ENCODE results near the gene MMRN2. TPM values are rescaled to one million over a fixed set of nuclear protein-coding genes. Genes with fewer than 3 reads are reported as not detected.
A peak's percentile ranks its signal among the peaks of the same experiment; 100 is the strongest.

MMRN2 gene
- total and polyA plus RNA-seq, 2 experiments from 2014 or later, result 7.3 to 7.9 TPM

- Histone ChIP-seq H3K36me3 (peaks cover 68% of the 10 kb centered on the region), H3K27ac (no peak overlapping the region), H3K4me1 (ENCODE audit: low read depth) (no peaks in the 10 kb centered on the region), H3K4me3 (no peak overlapping the region), H3K9me3 (ENCODE audit: low read depth) (no peaks in the 10 kb centered on the region), H3K27me3 (no peaks in the 10 kb centered on the region)
- DNase-seq (ENCODE audit: low read depth in 1 of 2, low spot score in 1 of 2), result no peak
- TF ChIP-seq CTCF (IDR thresholded peaks at IDR 0.05; ENCODE audit: low read depth, low read length), result no peak
Observed at GRCh38 chr10:86922553-86922961, 34.9 kb downstream of the MMRN2 start.

GRCh38 chr10:86918022-86918471 lies 39.4 kb downstream of the MMRN2 start:
- Histone ChIP-seq H3K4me3 (no peak overlapping the region), H3K4me1 (ENCODE audit: low read depth) (no peaks in the 10 kb centered on the region), H3K36me3 (peaks cover 77% of the 10 kb centered on the region), H3K27me3 (no peaks in the 10 kb centered on the region), H3K27ac (peak overlapping the region; percentile 39), H3K9me3 (ENCODE audit: low read depth) (no peaks in the 10 kb centered on the region)
- DNase-seq (ENCODE audit: low read depth in 1 of 2, low spot score in 1 of 2), result peak in 1 of 2 donors; percentile 30
- no peak for TF ChIP-seq CTCF (IDR thresholded peaks at IDR 0.05; ENCODE audit: low read depth, low read length)

- no peaks in the 10 kb centered on the region for H3K4me1 ChIP-seq (ENCODE audit: low read depth)
- TF ChIP-seq CTCF (IDR thresholded peaks at IDR 0.05; ENCODE audit: low read depth, low read length), result no peak
- H3K27ac ChIP-seq, result no peak overlapping the region
- H3K4me3 ChIP-seq, result no peak overlapping the region
- no peak for DNase-seq (ENCODE audit: low read depth in 1 of 2, low spot score in 1 of 2)
- peaks cover 63% of the 10 kb centered on the region for H3K36me3 ChIP-seq
- no peaks in the 10 kb centered on the region for H3K27me3 ChIP-seq
- H3K9me3 ChIP-seq (ENCODE audit: low read depth), result no peaks in the 10 kb centered on the region
Observed at GRCh38 chr10:86914734-86915133, 42.7 kb downstream of the MMRN2 start.

GRCh38 chr10:86905429-86905828 lies 52.0 kb downstream of the MMRN2 start:
- DNase-seq (ENCODE audit: low read depth in 1 of 2, low spot score in 1 of 2), result no peak
- peak overlapping the region; percentile 62 for H3K27ac ChIP-seq
- no peak overlapping the region for H3K4me3 ChIP-seq
- no peaks in the 10 kb centered on the region for H3K36me3 ChIP-seq
- peaks cover 38% of the 10 kb centered on the region for H3K4me1 ChIP-seq (ENCODE audit: low read depth)
- no peak for TF ChIP-seq CTCF (IDR thresholded peaks at IDR 0.05; ENCODE audit: low read depth, low read length)
- no peaks in the 10 kb centered on the region for H3K9me3 ChIP-seq (ENCODE audit: low read depth)
- no peaks in the 10 kb centered on the region for H3K27me3 ChIP-seq

- Histone ChIP-seq H3K9me3 (ENCODE audit: low read depth) (no peaks in the 10 kb centered on the region), H3K4me3 (no peak overlapping the region), H3K27ac (peak overlapping the region; percentile 62), H3K4me1 (ENCODE audit: low read depth) (peaks cover 46% of the 10 kb centered on the region), H3K27me3 (no peaks in the 10 kb centered on the region), H3K36me3 (no peaks in the 10 kb centered on the region)
- no peak for TF ChIP-seq CTCF (IDR thresholded peaks at IDR 0.05; ENCODE audit: low read depth, low read length)
- DNase-seq (ENCODE audit: low read depth in 1 of 2, low spot score in 1 of 2), result no peak
Observed at GRCh38 chr10:86904600-86904999, 52.8 kb downstream of the MMRN2 start.

- H3K4me3 ChIP-seq, result no peak overlapping the region
- H3K27me3 ChIP-seq, result no peaks in the 10 kb centered on the region
- H3K4me1 ChIP-seq (ENCODE audit: low read depth), result peaks cover 53% of the 10 kb centered on the region
- H3K9me3 ChIP-seq (ENCODE audit: low read depth), result no peaks in the 10 kb centered on the region
- peak overlapping the region; percentile 90 for H3K27ac ChIP-seq
- DNase-seq (ENCODE audit: low read depth in 1 of 2, low spot score in 1 of 2), result peak; percentile 92 to 96
- no peak for TF ChIP-seq CTCF (IDR thresholded peaks at IDR 0.05; ENCODE audit: low read depth, low read length)
- H3K36me3 ChIP-seq, result no peaks in the 10 kb centered on the region
Observed at GRCh38 chr10:86900955-86901354, 56.5 kb downstream of the MMRN2 start.

Measured in cardiac muscle cell (in vitro differentiated cells and primary cell).